HG03457 (cell line): ENCODE measurements around the gene DDB1.

Experiments
- ATAC-seq: cut with Tn5 transposase; IDR thresholded peaks from one replicate; pipeline ENCODE4 v1.9.1; 2021; ENCODE audit warnings: moderate number of reproducible peaks; ENCODE audit not compliant: unreplicated experiment

The DDB1 gene

DNA sequence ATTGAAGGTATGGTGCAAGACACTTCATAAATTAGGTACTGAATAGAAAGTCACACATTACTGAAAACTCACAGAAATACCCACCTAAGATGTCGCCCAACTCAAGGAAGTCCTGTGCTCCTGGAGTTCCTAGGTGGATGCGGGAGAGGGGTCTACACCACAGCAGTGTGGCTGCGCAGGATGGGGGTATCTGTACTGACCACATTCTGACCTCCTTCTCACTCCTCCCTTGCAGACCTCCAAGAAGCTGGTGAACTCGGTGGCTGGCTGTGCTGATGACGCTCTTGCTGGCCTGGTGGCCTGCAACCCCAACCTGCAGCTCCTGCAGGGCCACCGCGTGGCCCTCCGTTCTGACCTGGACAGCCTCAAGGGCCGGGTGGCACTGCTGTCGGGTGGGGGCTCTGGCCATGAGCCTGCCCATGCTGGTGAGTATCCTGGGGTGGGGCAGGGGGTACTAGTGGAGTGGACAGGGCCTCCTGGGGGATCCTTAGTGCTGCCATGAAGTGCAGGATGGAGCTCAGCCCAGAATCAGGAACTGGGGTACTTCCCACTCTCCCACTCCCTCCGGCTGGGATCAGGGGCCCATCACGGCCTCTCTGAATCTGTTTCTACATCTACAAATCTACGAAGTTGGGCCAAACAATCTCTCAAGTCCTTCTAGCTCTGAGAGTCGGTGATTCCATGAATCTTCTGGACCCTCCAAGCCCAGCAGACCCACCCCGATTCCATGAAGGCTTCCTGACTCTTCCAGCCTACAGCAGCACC lies 5.0 kb upstream of the DDB1 start:
- ATAC-seq: no peak

DNA sequence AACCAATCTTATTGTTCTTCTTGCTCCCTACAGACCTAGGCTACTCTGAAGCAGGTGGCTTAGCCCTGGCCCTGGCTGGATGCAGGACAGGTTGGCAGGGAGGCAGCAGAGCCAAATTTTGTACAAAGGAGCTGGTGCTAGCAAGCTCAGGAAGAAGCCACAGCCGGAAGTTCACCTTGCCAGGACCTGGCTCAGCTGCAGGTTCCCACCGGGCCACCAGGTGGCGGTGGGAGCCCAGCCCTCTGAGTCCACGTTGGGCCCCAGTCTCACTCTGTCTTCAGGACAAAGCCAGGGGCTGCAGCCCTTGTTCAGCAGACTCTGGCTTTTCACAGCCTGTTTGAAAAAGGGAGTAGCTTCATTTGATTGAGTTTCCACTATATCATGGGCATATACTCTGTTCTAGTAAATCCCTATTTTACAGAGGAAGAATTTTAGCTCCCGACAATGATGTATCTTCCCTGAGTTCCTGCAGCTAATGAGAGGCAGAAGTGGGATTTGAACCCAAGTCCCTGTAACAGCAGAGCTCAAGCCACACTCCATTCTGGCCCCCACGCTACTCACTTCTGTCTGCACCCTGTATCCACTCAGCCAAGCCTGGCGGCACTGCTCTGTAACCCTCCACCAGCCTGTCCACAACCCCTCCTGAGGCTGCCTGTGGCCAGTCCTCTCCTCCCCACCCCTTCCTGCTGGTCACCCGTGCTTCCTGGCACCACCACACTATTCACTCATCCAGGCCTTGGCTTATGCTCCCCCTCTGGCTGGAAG lies 3.4 kb upstream of the DDB1 start:
- no peak for ATAC-seq

DNA sequence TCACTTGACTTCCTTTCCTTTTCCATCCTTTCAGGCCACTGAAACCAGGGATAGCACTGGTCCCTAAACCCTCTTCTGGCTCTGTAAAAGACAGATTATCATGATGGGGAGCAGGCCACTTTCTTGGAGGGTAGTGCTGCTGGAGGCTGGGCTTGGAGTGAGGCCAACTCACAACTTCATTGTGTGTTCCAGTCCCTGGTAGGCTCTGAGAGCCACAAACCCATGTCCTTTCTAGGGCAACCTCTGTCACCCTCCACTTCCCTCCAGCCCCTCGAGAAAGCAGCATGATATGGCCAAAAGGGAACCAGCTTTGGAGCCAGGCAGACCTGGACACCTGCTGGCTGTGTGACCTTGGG lies 2.4 kb upstream of the DDB1 start:
- no peak for ATAC-seq

DNA sequence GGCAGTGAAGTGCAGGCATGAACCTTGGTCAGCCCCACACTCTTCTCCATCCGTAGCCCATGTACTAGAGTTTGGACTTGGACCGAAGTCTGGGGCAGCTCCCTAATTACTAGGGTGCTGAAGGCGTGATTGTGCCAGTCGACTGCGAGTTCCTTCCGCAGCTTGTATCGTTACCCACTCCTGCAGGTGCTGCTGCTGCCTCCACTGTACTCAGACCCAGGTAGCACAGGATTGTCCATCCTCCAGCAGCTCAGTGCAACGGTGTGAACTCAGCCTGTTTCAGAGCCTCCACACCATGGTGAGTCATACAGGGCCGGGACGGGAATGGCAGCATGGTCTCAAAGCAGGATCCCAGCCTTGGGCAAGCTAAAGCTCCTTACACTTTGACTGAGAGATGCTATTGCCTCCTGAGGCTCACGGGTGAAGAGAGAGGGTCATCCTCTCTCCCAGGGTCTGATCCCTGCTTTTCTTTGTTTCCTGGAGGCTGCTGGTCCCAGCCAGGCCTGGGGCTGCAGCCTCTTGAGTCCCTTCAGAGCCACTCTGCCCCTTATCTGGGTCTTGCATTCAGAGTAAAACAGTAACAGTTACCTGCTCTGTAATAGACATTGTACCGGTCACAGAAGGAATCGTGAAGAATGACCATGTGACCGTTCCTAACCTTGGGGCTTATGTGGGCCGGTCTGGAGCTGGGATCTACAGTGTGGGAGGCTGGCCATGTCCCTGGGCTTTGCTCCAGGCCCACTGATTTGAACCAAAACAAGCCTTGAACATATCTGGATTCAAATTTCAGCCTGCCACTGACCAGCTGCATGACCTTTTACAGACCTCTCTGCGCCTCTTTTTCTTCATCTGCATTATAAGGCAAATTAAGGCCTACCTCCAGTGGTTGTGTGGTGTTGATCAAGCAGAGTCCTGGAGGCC lies 1.8 kb upstream of the DDB1 start:
- no peak for ATAC-seq

DNA sequence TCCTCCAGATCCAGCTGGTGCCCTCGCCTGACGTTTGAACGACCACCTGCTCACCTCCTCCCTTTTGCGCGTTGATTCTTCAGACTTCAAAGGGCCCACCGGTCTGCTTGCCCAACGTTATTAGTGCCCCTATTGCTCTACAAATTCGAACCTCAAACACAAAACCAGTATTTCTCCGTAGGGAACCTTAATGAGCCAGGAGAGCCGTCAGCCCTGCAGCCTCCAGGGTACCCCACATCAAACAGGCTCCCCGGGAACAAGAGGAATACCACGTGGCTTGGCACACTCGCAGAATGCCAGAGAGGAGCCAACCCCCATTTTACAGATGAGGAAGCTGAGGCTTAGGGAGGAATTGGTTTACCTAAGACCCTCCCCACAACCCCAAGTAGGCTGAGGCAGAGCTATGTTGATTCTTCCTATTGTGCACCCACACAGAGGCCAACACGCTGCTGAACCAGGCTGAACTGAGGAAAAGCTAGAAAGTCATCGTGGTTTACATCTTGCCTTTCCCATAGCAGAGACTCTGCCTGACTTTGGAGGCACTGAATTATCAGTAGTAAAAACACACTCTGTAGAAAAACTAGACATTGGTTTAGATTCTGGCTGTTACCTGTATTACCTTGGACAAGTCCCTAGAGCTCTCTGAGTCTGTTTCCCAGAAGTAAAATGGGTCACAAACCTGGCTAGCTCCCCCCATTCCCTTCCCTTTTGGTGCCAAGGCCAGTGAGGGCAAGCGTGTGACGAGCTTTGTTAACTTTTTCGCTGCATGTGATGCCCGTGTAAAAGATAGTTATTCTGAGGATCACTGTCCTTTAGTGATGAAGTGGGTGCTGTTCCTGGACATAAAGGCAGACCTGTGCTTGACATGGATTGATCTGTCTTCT lies 887 bp upstream of the DDB1 start:
- ATAC-seq: no peak

DNA sequence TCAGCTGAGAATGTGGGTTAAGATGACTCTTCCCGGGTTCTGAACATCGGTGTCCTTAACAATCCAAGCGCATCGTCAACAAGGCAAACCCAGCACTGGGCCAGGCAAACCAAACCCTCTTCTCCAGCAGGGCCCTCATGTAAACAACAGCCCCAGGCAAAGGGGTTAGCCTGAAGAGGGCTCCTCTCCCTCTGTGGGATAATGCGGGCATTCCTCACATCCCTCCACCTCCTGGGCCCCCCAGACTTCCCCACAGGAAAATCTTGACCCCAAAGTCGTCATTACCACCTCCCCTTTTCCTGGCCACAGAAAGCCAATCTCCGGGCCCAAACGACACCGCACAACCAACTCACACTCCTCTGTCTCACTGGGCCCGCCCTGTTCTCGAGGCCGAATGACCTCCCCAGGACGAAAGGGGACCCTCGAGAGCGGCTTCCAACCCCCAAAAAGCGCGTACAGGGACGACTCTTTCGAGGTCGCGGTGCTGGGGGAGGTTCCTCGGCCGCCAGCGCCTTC lies 566 bp downstream of the DDB1 start:
- no peak for ATAC-seq

DNA sequence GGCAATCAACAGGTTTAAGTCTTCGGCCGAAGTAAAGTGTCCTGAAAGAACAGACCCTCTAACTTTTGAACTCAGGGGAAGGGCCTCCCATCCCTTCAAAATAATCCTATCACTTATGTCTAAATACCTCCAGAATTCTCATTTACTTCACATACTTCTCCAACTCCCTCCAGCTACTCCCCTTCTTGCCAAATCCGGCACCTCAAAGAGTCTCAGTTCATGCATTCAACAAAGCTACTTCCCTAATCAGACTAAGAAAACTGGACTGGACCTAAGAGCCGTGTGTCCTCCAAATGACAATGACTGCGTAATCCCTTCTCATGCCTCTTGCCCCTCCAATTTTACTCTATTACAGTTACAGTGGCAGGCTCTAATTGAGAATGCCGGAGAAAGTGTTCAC lies 1.3 kb downstream of the DDB1 start:
- no peak for ATAC-seq

DNA sequence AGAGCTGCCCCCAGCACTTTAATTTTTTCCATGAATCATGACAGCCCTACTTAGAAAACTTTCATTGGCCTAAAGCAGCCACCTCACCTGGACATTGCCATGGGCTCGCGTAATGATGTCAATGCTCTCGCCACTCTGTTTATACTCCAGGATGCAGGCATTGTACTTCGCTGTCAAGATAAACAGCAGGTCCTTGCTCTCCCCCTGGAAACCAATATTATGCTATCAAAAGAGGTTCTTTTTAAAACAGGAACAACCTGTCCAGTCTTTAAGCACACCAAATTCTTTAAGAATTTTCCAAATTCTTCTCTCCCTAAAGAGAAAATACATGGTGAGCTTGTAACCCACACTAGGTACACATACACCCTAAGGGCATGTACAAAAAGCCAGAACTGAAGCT lies 3.0 kb downstream of the DDB1 start:
- ATAC-seq: no peak

DNA sequence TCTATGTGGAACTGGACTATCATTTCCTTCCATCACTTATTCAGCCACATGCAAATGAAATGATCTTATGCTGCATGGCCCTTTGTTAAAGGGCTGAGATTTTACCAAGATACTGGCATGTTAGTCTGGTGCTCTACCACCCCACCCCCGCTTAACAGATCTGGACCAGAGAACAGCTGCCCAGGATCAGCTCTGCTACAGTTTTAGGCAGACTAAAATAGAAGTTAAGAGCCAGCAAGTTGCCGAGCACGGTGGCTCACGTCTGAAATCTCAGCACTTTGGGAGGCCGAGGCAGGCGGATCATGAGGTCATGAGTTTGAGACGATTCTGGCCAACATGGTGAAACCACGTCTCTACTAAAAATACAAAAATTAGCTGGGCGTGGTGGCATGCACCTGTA lies 4.6 kb downstream of the DDB1 start:
- no peak for ATAC-seq

DNA sequence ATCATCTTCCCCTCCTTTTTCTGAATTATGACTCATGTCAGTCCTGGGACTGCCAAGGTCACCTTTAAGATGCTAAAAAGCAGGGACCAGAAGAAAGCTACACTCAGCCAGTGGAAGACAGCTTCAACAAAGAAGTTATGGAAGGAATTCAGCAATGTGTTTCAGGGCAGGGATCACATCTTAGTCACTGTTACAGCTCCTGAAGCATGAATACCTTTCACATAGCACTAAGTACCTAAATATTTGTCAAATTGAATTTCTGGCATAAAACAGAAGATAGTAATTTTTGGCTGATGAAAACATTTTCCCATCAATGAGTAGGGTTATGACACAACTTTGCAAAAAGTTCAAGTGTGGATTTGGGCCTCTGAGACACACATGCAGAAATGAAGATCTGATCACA lies 5.2 kb downstream of the DDB1 start:
- ATAC-seq: no peak

DNA sequence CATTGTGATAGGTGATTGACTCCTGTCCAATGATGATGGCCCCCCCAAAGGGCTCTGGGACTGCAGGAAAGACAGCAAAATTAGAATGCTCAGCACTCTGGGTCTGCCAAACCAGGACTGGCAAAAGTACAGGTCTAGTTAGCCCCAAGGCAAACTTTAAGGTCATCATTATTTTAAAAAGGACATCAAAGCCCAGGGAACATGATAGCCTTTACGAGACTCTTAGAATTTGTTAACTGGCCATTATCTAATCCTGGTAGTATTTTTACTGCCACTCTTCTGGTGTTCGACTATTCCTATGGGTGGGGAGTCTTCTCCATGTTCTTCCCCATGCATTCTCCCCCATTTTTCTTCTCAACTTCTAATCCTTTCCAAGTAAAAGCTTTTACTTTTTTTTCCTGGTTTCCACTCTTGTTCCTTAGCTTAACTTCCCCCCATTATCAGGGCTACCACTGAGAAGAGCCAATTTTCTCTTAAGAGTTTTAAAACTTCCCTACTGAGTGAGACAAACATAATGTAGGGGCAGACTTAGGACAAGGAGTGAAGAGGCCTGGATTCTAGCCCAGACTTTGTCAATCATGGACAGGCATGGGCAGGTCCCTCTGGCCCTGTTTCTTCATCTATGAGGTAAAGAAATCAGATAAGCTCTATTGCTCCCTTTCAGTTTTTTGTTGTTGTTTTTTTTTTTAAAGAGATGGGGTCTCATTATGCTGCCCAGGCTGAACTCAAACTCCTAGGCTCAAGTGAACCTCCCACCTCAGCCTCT lies 7.1 kb downstream of the DDB1 start:
- no peak for ATAC-seq

DNA sequence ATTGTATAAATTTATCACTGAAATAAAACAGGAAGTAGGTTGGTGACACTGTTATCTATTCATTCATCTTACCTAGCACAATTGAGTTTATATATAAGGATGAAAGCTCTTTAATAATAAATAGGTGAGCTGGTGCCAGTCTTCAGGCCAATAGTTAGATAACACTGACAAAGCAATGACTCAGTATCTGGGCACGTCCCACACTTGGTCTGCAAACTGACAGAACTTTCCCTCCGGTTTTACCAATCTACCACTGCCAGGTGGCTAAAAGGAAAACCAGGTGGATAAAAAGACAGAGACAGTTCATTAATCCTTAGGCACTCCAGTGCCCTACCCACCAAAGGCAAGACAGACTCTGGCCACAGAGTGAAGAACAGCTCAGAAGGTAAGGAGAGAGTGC lies 17.6 kb downstream of the DDB1 start:
- ATAC-seq: no peak

DNA sequence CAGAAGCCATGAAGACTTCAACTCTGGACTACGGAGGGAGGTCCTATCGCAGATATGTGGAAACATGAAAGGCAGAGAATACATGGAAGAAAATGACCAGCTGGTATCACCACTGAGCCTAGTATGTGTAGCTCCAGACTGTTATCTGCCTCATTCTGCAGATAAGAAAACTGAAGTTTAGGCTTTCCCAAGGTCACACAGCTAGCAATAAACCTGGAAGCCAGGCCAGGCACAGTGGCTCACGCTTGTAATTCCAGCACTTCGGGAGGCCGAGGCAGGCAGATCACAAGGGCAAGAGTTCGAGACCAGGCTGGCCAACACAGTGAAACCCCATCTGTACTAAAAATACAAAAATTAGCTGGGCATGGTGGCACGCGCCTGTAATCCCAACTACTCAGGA lies 22.2 kb downstream of the DDB1 start:
- ATAC-seq: no peak

DNA sequence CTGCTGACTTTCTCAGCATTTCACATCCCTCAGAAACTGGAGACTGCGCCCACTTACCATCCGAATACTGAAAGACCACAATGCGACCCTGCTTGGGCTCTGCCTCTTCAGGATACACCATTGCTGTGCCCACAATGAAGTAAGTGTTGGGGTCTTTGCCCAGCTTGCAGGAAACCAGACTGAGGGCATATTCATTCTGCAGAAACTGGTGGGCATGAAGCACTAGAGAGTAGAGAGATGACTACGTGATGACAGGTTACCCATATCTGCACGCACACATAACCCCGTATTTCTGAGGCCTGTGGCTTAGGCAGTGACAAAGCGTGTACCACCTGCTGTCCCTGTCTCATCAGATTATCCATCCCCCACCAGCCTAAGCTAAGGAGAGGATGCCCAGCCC lies 23.2 kb downstream of the DDB1 start:
- ATAC-seq: no peak

DNA sequence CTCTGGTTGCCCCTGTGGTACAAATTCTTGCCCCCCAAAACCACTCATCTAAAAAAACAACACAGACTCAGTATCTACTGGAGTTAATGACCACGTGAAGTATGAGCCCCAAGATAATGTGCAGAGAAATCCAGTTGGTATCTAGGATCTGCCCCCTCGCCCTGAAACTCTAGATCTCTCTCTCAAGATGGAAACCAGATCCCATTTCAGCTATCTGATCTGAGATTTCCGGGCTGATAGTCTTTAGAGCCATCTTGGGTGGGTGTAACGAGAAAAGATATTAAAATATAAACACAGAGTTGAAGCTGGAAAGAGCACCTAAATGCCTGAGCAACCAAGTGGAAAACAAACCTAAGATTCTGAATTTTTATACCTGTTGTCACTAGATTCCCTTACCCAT lies 23.8 kb downstream of the DDB1 start:
- no peak for ATAC-seq

DNA sequence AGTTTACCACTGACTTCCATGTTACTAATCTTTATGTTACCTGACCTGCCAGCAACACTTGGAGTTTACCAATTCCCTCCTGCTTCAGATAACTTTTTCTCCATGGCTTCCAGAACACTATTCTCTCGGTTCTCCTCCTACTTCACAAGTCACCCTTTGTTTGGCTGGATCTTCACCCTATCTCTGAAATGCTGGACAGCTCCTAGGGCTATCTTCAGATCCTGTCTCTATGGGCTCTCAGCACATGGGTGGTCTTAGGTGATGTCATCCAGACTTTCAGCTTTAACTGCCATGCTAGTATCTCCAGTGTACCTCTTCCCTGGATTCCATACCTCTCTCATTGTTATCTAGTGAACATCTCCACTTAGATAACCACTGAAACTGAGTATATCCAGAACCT lies 25.6 kb downstream of the DDB1 start:
- no peak for ATAC-seq

DNA sequence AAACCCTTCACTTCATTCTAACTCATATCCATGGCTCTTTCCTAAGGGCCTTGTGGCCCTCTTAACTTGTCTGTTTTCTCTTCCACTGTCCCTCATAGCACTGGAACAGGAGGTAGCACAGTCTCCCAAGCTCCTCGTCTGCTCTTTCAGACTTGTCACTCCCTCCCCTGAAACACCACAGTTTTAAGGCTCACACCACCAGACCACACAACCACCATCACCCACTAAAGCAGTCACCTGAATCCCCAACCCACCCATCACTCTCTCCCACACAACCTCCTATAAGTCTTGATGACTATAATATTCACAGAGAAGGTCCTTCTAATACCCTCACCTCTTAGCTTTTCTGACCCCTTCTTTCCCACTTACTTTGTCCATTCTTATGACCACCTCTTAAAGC lies 26.7 kb downstream of the DDB1 start:
- ATAC-seq: no peak

DNA sequence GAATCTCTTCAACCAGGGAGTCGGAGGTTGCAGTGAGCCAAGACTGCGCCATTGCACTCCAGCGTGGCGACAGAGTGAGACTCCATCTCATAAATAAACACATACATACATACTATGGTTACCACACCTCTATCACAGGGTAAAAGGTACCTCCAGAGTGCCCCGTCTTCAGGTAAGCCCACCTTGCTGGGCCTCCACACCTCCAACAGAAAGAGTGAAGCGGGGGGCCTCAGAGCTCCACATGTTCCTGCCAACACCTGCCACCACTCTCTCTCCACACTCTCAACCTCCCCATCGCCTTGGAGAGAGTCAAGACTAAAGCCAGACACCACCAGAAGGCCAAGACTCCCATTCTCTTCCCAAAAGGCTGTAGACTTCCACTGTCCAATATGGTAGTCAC lies 27.5 kb downstream of the DDB1 start:
- ATAC-seq: no peak

DNA sequence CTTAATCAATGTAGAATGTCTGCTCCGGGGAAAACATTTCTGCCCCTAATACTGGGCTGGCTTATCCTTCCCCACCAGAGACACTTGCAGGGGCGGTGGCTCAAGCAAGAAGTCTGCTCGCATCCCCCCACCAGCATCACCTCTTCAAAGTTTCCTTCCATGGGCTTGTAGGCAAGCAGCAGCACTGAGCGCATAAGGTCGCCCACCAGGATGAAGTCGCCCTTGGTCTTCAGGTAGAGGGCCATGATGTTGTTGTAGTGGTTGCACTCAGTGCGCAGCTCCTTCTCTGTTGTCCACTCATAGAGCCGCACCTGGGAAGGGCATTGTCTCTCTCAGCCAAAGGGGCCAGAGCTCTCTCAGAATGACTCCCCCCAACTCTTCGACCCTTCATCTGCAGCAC lies 29.2 kb downstream of the DDB1 start:
- ATAC-seq: no peak

DNA sequence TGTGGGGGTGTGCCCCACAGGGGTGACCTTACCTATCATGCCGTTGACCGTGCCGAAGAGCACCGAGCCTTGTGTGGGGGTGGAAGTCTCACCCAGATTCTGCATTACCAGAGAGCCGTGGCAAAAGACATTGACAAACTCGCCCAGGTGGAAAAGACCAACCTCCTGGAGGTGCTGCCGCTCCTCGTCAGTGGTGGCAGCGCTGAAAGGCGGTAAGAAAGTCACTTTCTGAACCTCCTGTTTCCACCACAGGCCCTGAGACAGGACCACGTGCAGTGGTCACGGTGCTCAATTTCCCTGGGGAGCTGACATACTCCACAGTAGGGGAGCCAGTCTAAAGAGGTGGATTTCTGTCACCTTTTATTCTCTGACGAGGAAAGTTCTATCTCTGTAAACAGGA lies 30.4 kb downstream of the DDB1 start:
- no peak for ATAC-seq
